IPS DF 19.7 (cell line): ENCODE data around the gene PBX3.

Experiments used
- DNase-seq: peaks from one replicate; pipeline ENCODE4 v3.0.0-alpha.2; 2013; ENCODE audit warnings: low read depth, low spot score

The PBX3 gene

GRCh38 chr9:125747053-125747764, at the start of gene PBX3:
Gene PBX3 (plus strand): TSS chr9:125747373.
- DNase-seq, result no peak

- DNase-seq, result no peak
Observed at GRCh38 chr9:125699870-125700269, 47.3 kb upstream of the PBX3 start.

GRCh38 chr9:125700791-125701190, 46.4 kb upstream of the PBX3 start:
- no peak for DNase-seq

GRCh38 chr9:125701351-125701750, 45.8 kb upstream of the PBX3 start:
- DNase-seq, result peak; percentile 67

- DNase-seq, result no peak
Observed at GRCh38 chr9:125703662-125704061, 43.5 kb upstream of the PBX3 start.

- no peak for DNase-seq
Observed at GRCh38 chr9:125705893-125706292, 41.3 kb upstream of the PBX3 start.

- peak; percentile 90 for DNase-seq
Observed at GRCh38 chr9:125706651-125707471, 40.3 kb upstream of the PBX3 start, which contains the start of gene MAPKAP1. Gene MAPKAP1 (minus strand): TSS chr9:125707208. CDS start chr9:125672574, 34,634 bp downstream.

GRCh38 chr9:125707472-125707804, 39.7 kb upstream of the PBX3 start:
- no peak for DNase-seq

GRCh38 chr9:125726456-125727132, 20.6 kb upstream of the PBX3 start:
- DNase-seq, result no peak

GRCh38 chr9:125730168-125730567, 17.0 kb upstream of the PBX3 start:
- no peak for DNase-seq

- DNase-seq, result no peak
Observed at GRCh38 chr9:125732562-125732961, 14.6 kb upstream of the PBX3 start.

- DNase-seq, result no peak
Observed at GRCh38 chr9:125739436-125739835, 7.7 kb upstream of the PBX3 start.

GRCh38 chr9:125742657-125743056, 4.5 kb upstream of the PBX3 start:
- DNase-seq, result no peak

GRCh38 chr9:125743682-125744428, 3.3 kb upstream of the PBX3 start:
- no peak for DNase-seq

GRCh38 chr9:125744616-125745015, 2.6 kb upstream of the PBX3 start:
- DNase-seq, result no peak

- no peak for DNase-seq
Observed at GRCh38 chr9:125745018-125745417, 2.2 kb upstream of the PBX3 start.

GRCh38 chr9:125745682-125746016, 1.5 kb upstream of the PBX3 start:
- DNase-seq, result no peak

- DNase-seq, result peak; percentile 93
Observed at GRCh38 chr9:125746017-125746773, 978 bp upstream of the PBX3 start.

- no peak for DNase-seq
Observed at GRCh38 chr9:125746774-125747052, 460 bp upstream of the PBX3 start.

- no peak for DNase-seq
Observed at GRCh38 chr9:125747765-125748445, 732 bp downstream of the PBX3 start.
